ENCODE data around the gene FOXO6. TPM values are rescaled to one million over a fixed set of nuclear protein-coding genes. Genes with fewer than 3 reads are reported as not detected.

FOXO6 gene
- total and polyA plus RNA-seq, 9 of the 15 experiments (the other 6 are each of a cell fraction or from before 2014, with no cell fraction given) = 0.04 to 0.31 (median 0.12) TPM; not detected in 5

- H3K27me3 ChIP-seq (ENCODE audit: control insufficient read depth in 2 of 2, insufficient read depth in 2 of 2, low read length in 2 of 2) = peaks cover 13 to 55% of the 10 kb centered on the region in 2 experiments
- WGBS (ENCODE audit: insufficient coverage, low coverage, missing lambda C conversion rate) = 1% methylated on average over 6 of the region's 6 CpGs
- no peak overlapping the region for H3K9ac ChIP-seq (ENCODE audit: insufficient read depth in 1 of 2, low read depth in 2 of 2, low read length in 2 of 2)
- no peak overlapping the region for H3K27ac ChIP-seq (ENCODE audit: extremely low read depth, low read depth, low read length)
- no peaks in the 10 kb centered on the region for H3K79me2 ChIP-seq (ENCODE audit: control insufficient read depth, insufficient read depth, low read length)
- ChIA-PET CTCF (ENCODE audit: low intra/inter-chr PET ratio) (no interaction called here), POLR2A (interaction anchor here (1.1 kb wide), 2 partner anchors 14 to 71 kb away, joined by 3 read pairs; no protein-coding TSS in a partner anchor)
- H3K9me1 ChIP-seq (ENCODE audit: control insufficient read depth, insufficient read depth, low read length) = peaks cover 5% of the 10 kb centered on the region
- peaks cover 0 to 3% of the 10 kb centered on the region in 2 experiments; a peak in 1 of 5 replicates for H3K4me1 ChIP-seq (replicated peaks in 1 of 2; ENCODE audit: control insufficient read depth in 2 of 2, insufficient read depth in 2 of 2, low read length in 2 of 2)
- H3K36me3 ChIP-seq (ENCODE audit: control insufficient read depth, insufficient read depth, low read length) = no peaks in the 10 kb centered on the region
- DNase-seq (ENCODE audit: extremely low read depth in 1 of 4, low spot score in 3 of 4) (no peak), ATAC-seq (no peak), FAIRE-seq (no peak)
- no peaks in the 10 kb centered on the region for H3K9me3 ChIP-seq (replicated peaks; ENCODE audit: control insufficient read depth, insufficient read depth, low read depth, low read length)
- intact Hi-C loops (cut with micrococcal nuclease) = no loop called here
- no peak overlapping the region for H2AFZ ChIP-seq (ENCODE audit: low read depth, low read length)
- no TSS peak for BruUV-seq (replicated peaks)
- no peak overlapping the region for H3K4me3 ChIP-seq
- in situ Hi-C loops (cut with MboI) = no loop called here
- H4K20me1 ChIP-seq (replicated peaks; ENCODE audit: control insufficient read depth, insufficient read depth, low read length) = peaks cover 11% of the 10 kb centered on the region
- no peak overlapping the region for H3K4me2 ChIP-seq (ENCODE audit: insufficient read depth, low read length)
- no peak for TF ChIP-seq BDP1 (IDR thresholded peaks at IDR 0.05; ENCODE audit: insufficient read depth, insufficient read length)
- TF ChIP-seq, protein P1, sequence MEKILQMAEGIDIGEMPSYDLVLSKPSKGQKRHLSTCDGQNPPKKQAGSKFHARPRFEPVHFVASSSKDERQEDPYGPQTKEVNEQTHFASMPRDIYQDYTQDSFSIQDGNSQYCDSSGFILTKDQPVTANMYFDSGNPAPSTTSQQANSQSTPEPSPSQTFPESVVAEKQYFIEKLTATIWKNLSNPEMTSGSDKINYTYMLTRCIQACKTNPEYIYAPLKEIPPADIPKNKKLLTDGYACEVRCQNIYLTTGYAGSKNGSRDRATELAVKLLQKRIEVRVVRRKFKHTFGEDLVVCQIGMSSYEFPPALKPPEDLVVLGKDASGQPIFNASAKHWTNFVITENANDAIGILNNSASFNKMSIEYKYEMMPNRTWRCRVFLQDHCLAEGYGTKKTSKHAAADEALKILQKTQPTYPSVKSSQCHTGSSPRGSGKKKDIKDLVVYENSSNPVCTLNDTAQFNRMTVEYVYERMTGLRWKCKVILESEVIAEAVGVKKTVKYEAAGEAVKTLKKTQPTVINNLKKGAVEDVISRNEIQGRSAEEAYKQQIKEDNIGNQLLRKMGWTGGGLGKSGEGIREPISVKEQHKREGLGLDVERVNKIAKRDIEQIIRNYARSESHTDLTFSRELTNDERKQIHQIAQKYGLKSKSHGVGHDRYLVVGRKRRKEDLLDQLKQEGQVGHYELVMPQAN (IDR thresholded peaks at IDR 0.05; ENCODE audit: borderline replicate concordance) = no peak
- TF ChIP-seq, protein P2, sequence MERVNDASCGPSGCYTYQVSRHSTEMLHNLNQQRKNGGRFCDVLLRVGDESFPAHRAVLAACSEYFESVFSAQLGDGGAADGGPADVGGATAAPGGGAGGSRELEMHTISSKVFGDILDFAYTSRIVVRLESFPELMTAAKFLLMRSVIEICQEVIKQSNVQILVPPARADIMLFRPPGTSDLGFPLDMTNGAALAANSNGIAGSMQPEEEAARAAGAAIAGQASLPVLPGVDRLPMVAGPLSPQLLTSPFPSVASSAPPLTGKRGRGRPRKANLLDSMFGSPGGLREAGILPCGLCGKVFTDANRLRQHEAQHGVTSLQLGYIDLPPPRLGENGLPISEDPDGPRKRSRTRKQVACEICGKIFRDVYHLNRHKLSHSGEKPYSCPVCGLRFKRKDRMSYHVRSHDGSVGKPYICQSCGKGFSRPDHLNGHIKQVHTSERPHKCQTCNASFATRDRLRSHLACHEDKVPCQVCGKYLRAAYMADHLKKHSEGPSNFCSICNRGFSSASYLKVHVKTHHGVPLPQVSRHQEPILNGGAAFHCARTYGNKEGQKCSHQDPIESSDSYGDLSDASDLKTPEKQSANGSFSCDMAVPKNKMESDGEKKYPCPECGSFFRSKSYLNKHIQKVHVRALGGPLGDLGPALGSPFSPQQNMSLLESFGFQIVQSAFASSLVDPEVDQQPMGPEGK (CRISPR knock-in tag; IDR thresholded peaks at IDR 0.05; ENCODE audit: borderline replicate concordance) = no peak
- TF ChIP-seq, protein P3, sequence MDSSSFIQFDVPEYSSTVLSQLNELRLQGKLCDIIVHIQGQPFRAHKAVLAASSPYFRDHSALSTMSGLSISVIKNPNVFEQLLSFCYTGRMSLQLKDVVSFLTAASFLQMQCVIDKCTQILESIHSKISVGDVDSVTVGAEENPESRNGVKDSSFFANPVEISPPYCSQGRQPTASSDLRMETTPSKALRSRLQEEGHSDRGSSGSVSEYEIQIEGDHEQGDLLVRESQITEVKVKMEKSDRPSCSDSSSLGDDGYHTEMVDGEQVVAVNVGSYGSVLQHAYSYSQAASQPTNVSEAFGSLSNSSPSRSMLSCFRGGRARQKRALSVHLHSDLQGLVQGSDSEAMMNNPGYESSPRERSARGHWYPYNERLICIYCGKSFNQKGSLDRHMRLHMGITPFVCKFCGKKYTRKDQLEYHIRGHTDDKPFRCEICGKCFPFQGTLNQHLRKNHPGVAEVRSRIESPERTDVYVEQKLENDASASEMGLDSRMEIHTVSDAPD (CRISPR knock-in tag; IDR thresholded peaks at IDR 0.05) = no peak
- no peak for TF ChIP-seq NELFE (IDR thresholded peaks at IDR 0.05; ENCODE audit: insufficient read depth, insufficient read length)
- no peak for TF ChIP-seq NR1H2 (CRISPR knock-in tag; IDR thresholded peaks at IDR 0.05)
- TF ChIP-seq CBX5 (IDR thresholded peaks at IDR 0.05; ENCODE audit: borderline replicate concordance, low read depth) = no peak
- TF ChIP-seq ZNF740 (CRISPR knock-in tag; IDR thresholded peaks at IDR 0.05) = no peak
- TF ChIP-seq ZNF740 (tag; IDR thresholded peaks at IDR 0.05) = no peak
- no peak for TF ChIP-seq PHTF2 (CRISPR knock-in tag; IDR thresholded peaks at IDR 0.05)
- no peak for TF ChIP-seq TAF15 (IDR thresholded peaks at IDR 0.05; ENCODE audit: low read depth, low read length)
- TF ChIP-seq ARID3B (CRISPR knock-in tag; IDR thresholded peaks at IDR 0.05; ENCODE audit: borderline replicate concordance) = no peak
- TF ChIP-seq NR2F6 (CRISPR knock-in tag; IDR thresholded peaks at IDR 0.05) = no peak
- TF ChIP-seq CBX2 (IDR thresholded peaks at IDR 0.05; ENCODE audit: insufficient read depth, low read length, poor library complexity, severe bottlenecking) = no peak
- no peak for TF ChIP-seq FOXA1 (IDR thresholded peaks at IDR 0.05; ENCODE audit: borderline replicate concordance)
- TF ChIP-seq MCM3 (IDR thresholded peaks at IDR 0.05) = no peak
Measured at GRCh38 chr1:41388510-41388909, 27.3 kb downstream of the FOXO6 start.

Data from K562 (cell line).